Measurements from ENCODE around the gene ARFGAP2.

ARFGAP2 gene

DNA sequence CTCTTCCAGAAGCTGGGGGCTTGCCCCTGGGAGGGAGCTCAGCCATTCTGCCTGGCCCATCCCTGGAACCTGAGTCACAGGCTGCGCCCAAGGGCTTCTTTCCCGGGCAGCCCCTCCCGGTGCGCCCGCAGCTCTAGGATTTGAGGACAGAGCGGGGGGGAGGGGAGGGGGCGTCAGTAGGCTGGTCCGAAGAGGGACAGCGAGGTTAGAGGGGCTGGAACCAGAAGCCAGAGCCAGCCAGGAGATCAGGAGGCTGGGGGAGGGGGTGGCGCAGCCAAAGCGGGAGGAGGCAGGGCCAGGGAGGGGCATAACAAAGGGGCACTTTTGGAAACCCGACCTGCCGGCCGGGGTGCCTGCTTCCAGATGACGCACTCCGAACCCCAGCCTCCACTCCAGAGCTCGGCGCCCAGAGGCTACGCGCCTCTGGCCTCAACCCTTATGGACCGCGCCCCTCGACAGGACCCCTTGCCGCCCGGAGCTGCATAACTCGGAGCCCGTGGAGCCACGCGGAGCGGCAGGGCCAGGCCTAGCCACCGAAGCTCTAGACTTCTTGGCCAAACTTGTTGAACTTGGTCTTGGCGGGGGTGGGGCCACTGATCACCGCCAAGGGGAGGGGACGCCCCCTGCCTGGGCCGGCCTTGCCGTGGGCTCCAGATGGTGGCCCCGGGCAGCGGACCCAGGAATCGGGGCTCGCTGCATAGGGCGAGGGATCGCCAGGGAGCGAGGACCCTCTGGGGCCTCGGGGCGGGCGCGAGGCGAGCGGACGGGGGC lies 8.8 kb upstream of the ARFGAP2 start:
- CTCF ChIA-PET: interaction anchor here (2.1 kb wide), 1 partner anchor 170 kb away, joined by 12 read pairs; no protein-coding TSS in a partner anchor
- POLR2A ChIA-PET: interaction anchor here (1.0 to 5.1 kb wide), 5 partner anchors 8 to 169 kb away, joined by 3 to 49 read pairs (median 4); partner anchors contain the start of genes ACP2 and DDB2
- no peak for TF ChIP-seq CTBP1 (IDR thresholded peaks at IDR 0.05; ENCODE audit: borderline replicate concordance)
- no peak for TF ChIP-seq SUZ12 (IDR thresholded peaks at IDR 0.05)
- peak; percentile 71 for TF ChIP-seq L3MBTL2 (conservative IDR thresholded peaks at IDR 0.05)
- no peak for TF ChIP-seq LEF1 (IDR thresholded peaks at IDR 0.05; ENCODE audit: borderline replicate concordance)
- TF ChIP-seq SP1 (IDR thresholded peaks at IDR 0.05): no peak
- TF ChIP-seq HDGF (IDR thresholded peaks at IDR 0.05; ENCODE audit: borderline replicate concordance): no peak
- TF ChIP-seq BHLHE40 (IDR thresholded peaks at IDR 0.05; ENCODE audit: borderline replicate concordance): no peak
- no peak for TF ChIP-seq FOXM1 (IDR thresholded peaks at IDR 0.05; ENCODE audit: borderline replicate concordance)
- DNase-seq (ENCODE audit: extremely low spot score): no peak

DNA sequence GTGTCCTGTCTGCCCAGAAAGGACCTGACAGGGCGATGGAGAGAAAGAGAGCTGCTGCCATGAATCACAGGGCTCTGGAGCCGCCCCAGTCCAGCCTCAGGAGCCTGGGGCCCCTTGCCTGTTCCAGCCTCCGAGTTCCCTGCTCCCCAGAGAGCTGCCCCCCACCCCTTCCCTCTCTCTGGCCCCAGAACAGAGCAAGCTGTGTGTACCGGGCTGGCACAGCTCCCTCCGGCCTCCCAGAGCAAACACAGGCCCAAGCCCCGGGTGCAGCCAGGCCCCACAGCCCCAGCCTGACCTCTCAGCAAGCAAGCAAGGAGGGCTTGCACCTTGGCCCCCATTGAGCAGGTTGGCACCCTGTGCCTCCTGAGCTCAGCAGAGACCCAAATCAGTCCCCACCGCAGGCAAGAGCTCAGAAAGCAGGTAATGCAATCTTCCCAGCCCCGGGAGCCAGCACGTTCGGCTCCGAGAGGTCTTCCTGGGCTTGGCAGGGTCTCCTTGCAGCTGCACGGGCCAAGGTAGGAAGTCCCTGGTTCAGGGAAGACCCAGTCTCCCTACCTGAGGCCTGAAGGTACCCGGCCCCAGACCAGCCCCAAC lies 8.1 kb upstream of the ARFGAP2 start:
- TF ChIP-seq LEF1 (IDR thresholded peaks at IDR 0.05; ENCODE audit: borderline replicate concordance) (no peak), ARNT (IDR thresholded peaks at IDR 0.05) (no peak), SUZ12 (IDR thresholded peaks at IDR 0.05) (no peak), TARDBP (IDR thresholded peaks at IDR 0.05) (no peak), HDGF (IDR thresholded peaks at IDR 0.05; ENCODE audit: borderline replicate concordance) (no peak), FOXK2 (IDR thresholded peaks at IDR 0.05) (no peak), CTBP1 (IDR thresholded peaks at IDR 0.05; ENCODE audit: borderline replicate concordance) (no peak), SP1 (IDR thresholded peaks at IDR 0.05) (no peak), FOXM1 (IDR thresholded peaks at IDR 0.05; ENCODE audit: borderline replicate concordance) (no peak)
- TF ChIP-seq, protein P1, sequence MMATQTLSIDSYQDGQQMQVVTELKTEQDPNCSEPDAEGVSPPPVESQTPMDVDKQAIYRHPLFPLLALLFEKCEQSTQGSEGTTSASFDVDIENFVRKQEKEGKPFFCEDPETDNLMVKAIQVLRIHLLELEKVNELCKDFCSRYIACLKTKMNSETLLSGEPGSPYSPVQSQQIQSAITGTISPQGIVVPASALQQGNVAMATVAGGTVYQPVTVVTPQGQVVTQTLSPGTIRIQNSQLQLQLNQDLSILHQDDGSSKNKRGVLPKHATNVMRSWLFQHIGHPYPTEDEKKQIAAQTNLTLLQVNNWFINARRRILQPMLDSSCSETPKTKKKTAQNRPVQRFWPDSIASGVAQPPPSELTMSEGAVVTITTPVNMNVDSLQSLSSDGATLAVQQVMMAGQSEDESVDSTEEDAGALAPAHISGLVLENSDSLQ (IDR thresholded peaks at IDR 0.05): no peak
- ChIA-PET POLR2A (interaction anchor here (1.0 to 5.1 kb wide), 5 partner anchors 9 to 169 kb away, joined by 3 to 49 read pairs (median 4); partner anchors contain the start of genes ACP2 and DDB2), CTCF (interaction anchor here (2.1 kb wide), 1 partner anchor 170 kb away, joined by 12 read pairs; no protein-coding TSS in a partner anchor)
- DNase-seq (ENCODE audit: extremely low spot score): no peak

DNA sequence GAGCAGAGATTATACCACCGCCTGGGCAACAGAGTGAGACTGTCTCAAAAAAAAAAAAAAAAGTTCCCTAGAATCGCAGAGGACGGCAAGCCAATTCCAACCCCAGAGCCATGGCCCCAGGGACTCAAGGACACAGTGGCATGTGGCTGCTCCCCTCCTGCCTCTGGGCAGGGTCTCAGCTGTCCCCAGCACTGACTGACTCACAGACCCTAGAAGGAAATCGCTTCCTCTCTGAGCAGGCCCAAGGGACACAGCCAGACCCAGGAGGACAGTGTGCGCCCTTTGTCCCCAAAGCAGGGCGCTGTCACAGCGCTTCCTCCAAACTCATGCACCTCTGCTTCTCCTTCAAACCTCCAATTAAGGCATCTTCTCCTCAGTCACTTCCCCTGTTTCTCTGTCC lies 7.3 kb upstream of the ARFGAP2 start:
- POLR2A ChIA-PET: interaction anchor here (2.0 to 5.1 kb wide), 2 partner anchors 31 to 65 kb away, joined by 8 to 49 read pairs; partner anchors contain the start of genes ACP2 and DDB2
- TF ChIP-seq NFRKB (IDR thresholded peaks at IDR 0.05) (no peak), LEF1 (IDR thresholded peaks at IDR 0.05; ENCODE audit: borderline replicate concordance) (no peak), ELF4 (IDR thresholded peaks at IDR 0.05) (no peak), SP1 (IDR thresholded peaks at IDR 0.05) (no peak), FOXM1 (IDR thresholded peaks at IDR 0.05; ENCODE audit: borderline replicate concordance) (no peak), FOXK2 (IDR thresholded peaks at IDR 0.05) (no peak), BHLHE40 (IDR thresholded peaks at IDR 0.05; ENCODE audit: borderline replicate concordance) (no peak), TARDBP (IDR thresholded peaks at IDR 0.05) (no peak), L3MBTL2 (conservative IDR thresholded peaks at IDR 0.05) (no peak), ZNF384 (IDR thresholded peaks at IDR 0.05) (no peak), FOXA1 (IDR thresholded peaks at IDR 0.05) (no peak), SUZ12 (IDR thresholded peaks at IDR 0.05) (no peak), CTBP1 (IDR thresholded peaks at IDR 0.05; ENCODE audit: borderline replicate concordance) (no peak), ARNT (IDR thresholded peaks at IDR 0.05) (no peak), HDGF (IDR thresholded peaks at IDR 0.05; ENCODE audit: borderline replicate concordance) (no peak)
- TF ChIP-seq, protein P1 (IDR thresholded peaks at IDR 0.05): no peak
- DNase-seq (ENCODE audit: extremely low spot score): no peak
- CTCF ChIA-PET: interaction anchor here (2.1 kb wide), 1 partner anchor 171 kb away, joined by 12 read pairs; no protein-coding TSS in a partner anchor

DNA sequence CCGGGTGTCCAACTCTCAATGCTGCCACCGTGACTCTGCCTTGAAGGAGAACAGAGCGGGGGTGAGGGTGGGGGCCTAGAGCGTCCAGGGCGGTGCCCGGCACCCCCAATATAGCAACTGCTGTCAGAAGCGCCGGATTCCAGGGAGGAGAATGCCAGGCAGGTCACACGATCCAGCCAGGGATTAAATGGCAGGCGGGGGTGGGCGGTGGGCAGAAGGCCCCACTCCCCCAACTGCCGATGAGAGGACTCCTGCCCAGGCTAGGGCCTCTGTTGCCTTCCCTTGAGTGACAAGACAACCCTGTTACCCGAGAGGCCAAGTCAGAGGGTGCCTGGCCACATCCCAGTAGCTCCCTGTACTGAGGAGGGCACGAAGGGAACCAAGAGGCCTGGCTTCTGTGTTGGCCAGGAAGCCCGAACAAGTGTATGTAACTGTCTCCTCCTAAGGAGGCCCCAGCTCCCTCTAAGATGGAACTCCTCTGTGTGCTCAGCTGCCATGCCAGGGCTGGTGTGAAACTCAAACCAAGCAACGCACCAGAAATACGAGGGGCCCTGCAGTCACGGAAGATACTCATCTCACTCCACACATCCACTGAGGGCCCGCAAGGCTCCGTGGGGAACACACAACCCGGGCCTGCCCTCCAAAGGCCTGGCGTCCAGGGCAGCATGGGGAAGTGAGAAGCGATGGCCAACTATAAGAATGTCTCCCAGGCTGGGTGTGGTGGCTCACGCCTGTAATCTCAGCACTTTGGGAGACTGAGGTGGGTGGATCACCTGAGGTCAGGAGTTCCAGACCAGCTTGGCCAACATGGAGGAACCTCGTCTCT lies 6.6 kb upstream of the ARFGAP2 start:
- CTCF ChIA-PET: interaction anchor here (0.7 kb wide), 1 partner anchor 172 kb away, joined by 3 read pairs; no protein-coding TSS in a partner anchor
- TF ChIP-seq TARDBP (IDR thresholded peaks at IDR 0.05) (no peak), SUZ12 (IDR thresholded peaks at IDR 0.05) (no peak), L3MBTL2 (conservative IDR thresholded peaks at IDR 0.05) (no peak), LEF1 (IDR thresholded peaks at IDR 0.05; ENCODE audit: borderline replicate concordance) (no peak)
- POLR2A ChIA-PET: interaction anchor here (0.6 to 0.7 kb wide), 2 partner anchors 31 to 32 kb away, joined by 3 to 4 read pairs; partner anchors contain the start of gene DDB2
- no peak for DNase-seq (ENCODE audit: extremely low spot score)

DNA sequence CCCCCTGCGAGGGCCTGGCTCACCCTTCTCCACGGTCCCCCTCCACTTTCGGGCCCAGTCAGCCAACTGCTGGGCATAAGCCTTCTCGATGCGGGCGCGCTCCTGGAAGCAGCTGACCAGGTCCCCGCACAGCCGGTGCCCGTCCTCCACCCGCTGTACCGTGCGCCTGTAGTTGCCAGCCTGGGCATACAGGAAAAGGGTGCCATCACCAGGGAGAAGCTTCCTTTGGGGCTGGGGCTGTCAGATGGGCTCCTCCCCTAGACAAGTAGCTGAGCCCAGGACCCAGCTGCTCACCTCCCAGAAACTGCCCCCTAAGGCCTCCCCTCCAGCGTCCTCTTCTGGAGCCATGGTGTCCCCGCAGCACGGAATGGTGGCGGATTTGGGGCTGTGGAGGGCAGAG lies 5.7 kb upstream of the ARFGAP2 start:
- TF ChIP-seq FOXM1 (IDR thresholded peaks at IDR 0.05; ENCODE audit: borderline replicate concordance) (no peak), ZNF384 (IDR thresholded peaks at IDR 0.05) (no peak), ELF4 (IDR thresholded peaks at IDR 0.05) (no peak), ARNT (IDR thresholded peaks at IDR 0.05) (no peak), LEF1 (IDR thresholded peaks at IDR 0.05; ENCODE audit: borderline replicate concordance) (no peak), SUZ12 (IDR thresholded peaks at IDR 0.05) (no peak), SP1 (IDR thresholded peaks at IDR 0.05) (no peak), L3MBTL2 (conservative IDR thresholded peaks at IDR 0.05) (no peak), BHLHE40 (IDR thresholded peaks at IDR 0.05; ENCODE audit: borderline replicate concordance) (no peak), CTBP1 (IDR thresholded peaks at IDR 0.05; ENCODE audit: borderline replicate concordance) (no peak), NFRKB (IDR thresholded peaks at IDR 0.05) (no peak), FOXA1 (IDR thresholded peaks at IDR 0.05) (no peak), TARDBP (IDR thresholded peaks at IDR 0.05) (no peak), FOXK2 (IDR thresholded peaks at IDR 0.05) (no peak), HDGF (IDR thresholded peaks at IDR 0.05; ENCODE audit: borderline replicate concordance) (no peak)
- TF ChIP-seq, protein P1 (IDR thresholded peaks at IDR 0.05): no peak
- ChIA-PET POLR2A (no interaction called here), CTCF (interaction anchor here (0.7 kb wide), 1 partner anchor 173 kb away, joined by 3 read pairs; no protein-coding TSS in a partner anchor)
- no peak for DNase-seq (ENCODE audit: extremely low spot score)

Data from HEK293T (cell line).